ENCODE data around the gene RRAS. TPM values are rescaled to one million over a fixed set of nuclear protein-coding genes. Genes with fewer than 3 reads are reported as not detected.
"Not testable (repeated sequence)": the region's sequence is repeated elsewhere in the genome, so short reads cannot be mapped to it uniquely, and the experiment has no call there.

The RRAS gene
- total RNA-seq, 2 donors from 2014 or later = 6.6 to 9.1 TPM

- H3K27ac Mint-ChIP-seq = no peak overlapping the region
- no peak for ATAC-seq
- H3K27me3 Mint-ChIP-seq = no peaks in the 10 kb centered on the region
- H3K4me1 Mint-ChIP-seq = peaks cover 9% of the 10 kb centered on the region
- DNase-seq = no peak
- H3K4me3 Mint-ChIP-seq = no peak overlapping the region
- H3K9me3 ChIP-seq (ENCODE audit: control insufficient read depth, low read length, poor library complexity, severe bottlenecking) = no peaks in the 10 kb centered on the region
- peaks cover 3% of the 10 kb centered on the region for H3K36me3 Mint-ChIP-seq (ENCODE audit: low read depth)
These were observed 14.7 kb downstream of the RRAS start for GRCh38 chr19:49624967-49625910.

DNA sequence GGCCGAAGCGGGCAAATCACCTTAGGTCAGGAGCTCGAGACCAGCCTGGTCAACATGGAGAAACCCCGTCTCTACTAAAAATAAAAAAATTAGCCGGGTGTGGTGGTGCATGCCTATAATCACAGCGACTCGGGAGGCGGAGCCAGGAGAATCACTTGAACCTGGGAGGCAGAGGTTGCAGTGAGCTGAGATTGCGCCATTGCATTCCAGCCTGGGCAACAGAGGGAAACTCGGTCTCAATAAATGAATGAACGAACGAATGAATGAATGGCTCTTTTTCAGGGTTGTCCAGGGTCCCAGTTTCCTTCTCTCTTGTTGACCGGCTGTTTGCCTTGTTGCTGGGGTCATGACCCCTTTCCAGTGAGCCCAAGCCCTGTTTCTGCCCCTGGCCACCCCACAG, 22.1 kb downstream of the RRAS start:
- not testable (repeated sequence) for DNase-seq; H3K4me3 Mint-ChIP-seq; ATAC-seq; H3K27ac Mint-ChIP-seq; H3K9me3 ChIP-seq (ENCODE audit: control insufficient read depth, low read length, poor library complexity, severe bottlenecking); H3K27me3 Mint-ChIP-seq
- Mint-ChIP-seq H3K36me3 (ENCODE audit: low read depth) (peaks cover 13% of the 10 kb centered on the region), H3K4me1 (peaks cover 15% of the 10 kb centered on the region)

- H3K27me3 Mint-ChIP-seq = no peaks in the 10 kb centered on the region
- peaks cover 13% of the 10 kb centered on the region for H3K36me3 Mint-ChIP-seq (ENCODE audit: low read depth)
- H3K4me3 Mint-ChIP-seq = no peak overlapping the region
- DNase-seq (no peak), ATAC-seq (no peak)
- peaks cover 18% of the 10 kb centered on the region for H3K4me1 Mint-ChIP-seq
- H3K27ac Mint-ChIP-seq = no peak overlapping the region
- no peaks in the 10 kb centered on the region for H3K9me3 ChIP-seq (ENCODE audit: control insufficient read depth, low read length, poor library complexity, severe bottlenecking)
These were observed 23.0 kb downstream of the RRAS start for GRCh38 chr19:49616945-49617344.

DNA sequence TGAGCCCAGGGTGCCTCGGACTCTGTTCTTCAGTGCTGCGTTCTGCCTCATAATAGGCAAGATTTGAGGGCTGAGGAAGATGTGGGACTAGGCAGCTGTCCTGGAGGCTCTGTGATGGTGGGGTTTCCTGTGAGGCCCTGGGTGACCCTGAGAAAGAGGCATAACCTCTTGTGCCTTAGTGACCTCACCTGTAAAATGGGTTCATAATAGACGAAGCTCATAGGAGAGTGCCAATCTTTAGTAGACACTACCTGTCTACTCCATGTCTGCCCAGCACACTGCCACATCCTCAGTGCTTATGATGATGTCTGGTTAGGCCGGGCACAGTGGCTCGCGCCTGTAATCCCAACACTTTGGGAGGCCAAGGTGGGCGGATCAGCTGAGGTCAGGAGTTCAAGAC, 23.4 kb downstream of the RRAS start:
- no peak overlapping the region for H3K4me3 Mint-ChIP-seq
- peaks cover 13% of the 10 kb centered on the region for H3K36me3 Mint-ChIP-seq (ENCODE audit: low read depth)
- ATAC-seq (no peak), DNase-seq (no peak)
- H3K4me1 Mint-ChIP-seq = peaks cover 17% of the 10 kb centered on the region
- H3K27ac Mint-ChIP-seq = no peak overlapping the region
- no peaks in the 10 kb centered on the region for H3K9me3 ChIP-seq (ENCODE audit: control insufficient read depth, low read length, poor library complexity, severe bottlenecking)
- H3K27me3 Mint-ChIP-seq = no peaks in the 10 kb centered on the region

- no peak overlapping the region for H3K27ac Mint-ChIP-seq
These were observed 24.1 kb downstream of the RRAS start for GRCh38 chr19:49615861-49616260.

GRCh38 chr19:49614096-49614833, 25.7 kb downstream of the RRAS start:
- Mint-ChIP-seq H3K36me3 (ENCODE audit: low read depth) (peaks cover 13% of the 10 kb centered on the region), H3K4me1 (peaks cover 15% of the 10 kb centered on the region), H3K27ac (peak overlapping the region; percentile 87), H3K27me3 (no peaks in the 10 kb centered on the region), H3K4me3 (no peak overlapping the region)
- ATAC-seq (peak; percentile 40), DNase-seq (no peak)
- no peaks in the 10 kb centered on the region for H3K9me3 ChIP-seq (ENCODE audit: control insufficient read depth, low read length, poor library complexity, severe bottlenecking)

More at GRCh38 chr19:49615861-49616260, 24.1 kb downstream of the RRAS start:
- no peaks in the 10 kb centered on the region for H3K27me3 Mint-ChIP-seq
- no peak overlapping the region for H3K4me3 Mint-ChIP-seq
- H3K9me3 ChIP-seq (ENCODE audit: control insufficient read depth, low read length, poor library complexity, severe bottlenecking) = no peaks in the 10 kb centered on the region
- H3K36me3 Mint-ChIP-seq (ENCODE audit: low read depth) = peaks cover 13% of the 10 kb centered on the region
- ATAC-seq (no peak), DNase-seq (no peak)
- peaks cover 15% of the 10 kb centered on the region for H3K4me1 Mint-ChIP-seq

DNA sequence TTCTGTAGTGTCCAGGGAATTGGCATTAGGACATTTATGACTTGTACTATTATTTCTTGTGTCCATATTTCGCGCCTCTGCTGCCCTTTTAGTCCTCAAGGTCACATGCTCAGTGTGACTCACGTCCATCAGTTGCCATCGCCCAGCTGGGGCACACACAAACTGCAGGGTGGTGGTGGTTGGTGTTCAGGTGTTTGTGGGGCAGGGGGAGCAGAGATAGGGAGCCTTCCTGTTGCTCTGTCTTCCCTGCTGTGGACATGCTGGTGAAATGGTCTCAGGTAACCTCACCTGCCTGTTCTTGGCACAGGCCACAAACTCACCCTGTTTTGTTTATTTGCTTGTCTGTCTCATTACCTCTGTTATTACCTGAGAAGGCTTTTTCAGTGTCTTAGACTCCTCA, 26.6 kb downstream of the RRAS start:
- peaks cover 10% of the 10 kb centered on the region for H3K36me3 Mint-ChIP-seq (ENCODE audit: low read depth)
- H3K27ac Mint-ChIP-seq = peak overlapping the region; percentile 87
- peaks cover 13% of the 10 kb centered on the region for H3K4me1 Mint-ChIP-seq

GRCh38 chr19:49609499-49610092, 30.3 kb downstream of the RRAS start:
- ATAC-seq = no peak
- H3K36me3 Mint-ChIP-seq (ENCODE audit: low read depth) = peaks cover 3% of the 10 kb centered on the region
- no peaks in the 10 kb centered on the region for H3K9me3 ChIP-seq (ENCODE audit: control insufficient read depth, low read length, poor library complexity, severe bottlenecking)
- no peak overlapping the region for H3K27ac Mint-ChIP-seq
- no peaks in the 10 kb centered on the region for H3K27me3 Mint-ChIP-seq
- DNase-seq = no peak
- no peak overlapping the region for H3K4me3 Mint-ChIP-seq
- H3K4me1 Mint-ChIP-seq = peaks cover 9% of the 10 kb centered on the region

More for the DNA sequence above, 26.6 kb downstream of the RRAS start:
- no peak for ATAC-seq
- Mint-ChIP-seq H3K27me3 (no peaks in the 10 kb centered on the region), H3K4me3 (no peak overlapping the region)
- no peaks in the 10 kb centered on the region for H3K9me3 ChIP-seq (ENCODE audit: control insufficient read depth, low read length, poor library complexity, severe bottlenecking)
- DNase-seq = no peak

DNA sequence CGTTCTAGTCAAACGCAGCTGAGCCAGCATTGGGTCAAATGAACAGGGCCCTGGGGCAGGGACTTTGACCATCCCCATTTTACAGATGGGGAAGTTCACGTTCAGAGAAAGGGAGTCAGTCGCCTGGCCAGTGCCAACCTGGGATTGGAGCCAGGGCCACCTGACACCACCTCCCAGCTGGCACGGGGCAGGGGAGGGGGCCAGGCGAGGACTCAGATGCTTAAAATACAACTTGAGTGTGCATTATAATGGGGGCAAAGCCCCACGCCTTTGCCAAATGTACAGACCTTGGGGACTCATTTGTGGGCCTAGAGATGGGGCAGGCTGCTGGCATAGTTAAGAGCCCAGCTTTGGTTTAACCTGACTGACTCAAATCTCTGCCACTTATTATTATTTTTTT, 34.3 kb downstream of the RRAS start:
- DNase-seq = no peak
- Mint-ChIP-seq H3K27ac (no peak overlapping the region), H3K27me3 (no peaks in the 10 kb centered on the region), H3K4me1 (peaks cover 6% of the 10 kb centered on the region), H3K36me3 (ENCODE audit: low read depth) (peaks cover 4% of the 10 kb centered on the region), H3K4me3 (no peak overlapping the region)
- no peak for ATAC-seq
- no peaks in the 10 kb centered on the region for H3K9me3 ChIP-seq (ENCODE audit: control insufficient read depth, low read length, poor library complexity, severe bottlenecking)

DNA sequence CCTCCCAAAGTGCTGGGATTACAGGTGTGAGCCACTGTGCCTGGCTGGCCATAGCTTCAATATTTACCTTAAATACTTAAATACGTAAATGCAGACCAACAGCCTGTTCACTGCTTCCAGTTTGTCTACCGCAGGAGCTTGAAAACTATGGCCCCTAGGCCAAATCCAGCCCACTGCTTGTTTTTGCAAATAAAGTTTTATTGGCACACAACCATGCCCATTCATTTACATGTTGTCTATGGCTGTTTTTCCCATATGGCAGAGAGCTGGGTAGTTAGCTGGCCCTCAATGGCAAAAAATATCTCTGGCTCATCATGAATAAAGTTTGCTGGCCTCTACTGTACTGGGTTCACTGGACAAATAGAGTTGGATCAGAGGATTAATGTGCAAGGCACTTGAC, 37.1 kb downstream of the RRAS start:
- Mint-ChIP-seq H3K4me1 (peaks cover 9% of the 10 kb centered on the region), H3K27ac (no peak overlapping the region), H3K27me3 (no peaks in the 10 kb centered on the region), H3K36me3 (ENCODE audit: low read depth) (peaks cover 4% of the 10 kb centered on the region), H3K4me3 (no peak overlapping the region)
- H3K9me3 ChIP-seq (ENCODE audit: control insufficient read depth, low read length, poor library complexity, severe bottlenecking) = no peaks in the 10 kb centered on the region
- ATAC-seq (no peak), DNase-seq (no peak)

DNA sequence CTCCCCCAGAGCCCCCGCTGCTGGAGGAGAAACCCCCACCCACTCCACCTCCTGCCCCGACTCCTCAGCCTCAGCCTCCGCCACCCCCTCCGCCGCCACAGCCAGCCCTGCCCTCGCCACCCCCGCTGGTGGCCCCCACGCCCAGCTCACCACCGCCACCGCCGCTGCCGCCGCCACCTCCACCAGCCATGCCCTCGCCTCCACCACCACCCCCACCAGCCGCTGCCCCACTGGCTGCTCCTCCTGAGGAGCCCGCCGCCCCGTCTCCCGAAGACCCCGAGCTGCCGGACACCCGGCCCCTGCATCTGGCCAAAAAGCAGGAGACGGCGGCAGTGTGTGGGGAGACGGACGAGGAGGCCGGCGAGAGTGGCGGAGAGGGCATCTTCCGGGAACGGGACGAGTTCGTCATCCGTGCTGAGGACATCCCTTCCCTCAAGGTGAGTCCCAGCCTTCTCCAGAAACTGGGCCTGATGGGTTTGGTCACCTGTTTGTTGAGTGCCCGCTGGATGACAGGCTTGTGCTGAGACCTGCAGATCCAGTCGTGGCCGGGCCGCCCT, 38.4 kb downstream of the RRAS start:
- no peak for DNase-seq
- H3K9me3 ChIP-seq (ENCODE audit: control insufficient read depth, low read length, poor library complexity, severe bottlenecking) = no peaks in the 10 kb centered on the region
- Mint-ChIP-seq H3K27me3 (no peaks in the 10 kb centered on the region), H3K36me3 (ENCODE audit: low read depth) (peaks cover 4% of the 10 kb centered on the region), H3K27ac (peak overlapping the region; percentile 6), H3K4me3 (no peak overlapping the region), H3K4me1 (peaks cover 7% of the 10 kb centered on the region)
- no peak for ATAC-seq

DNA sequence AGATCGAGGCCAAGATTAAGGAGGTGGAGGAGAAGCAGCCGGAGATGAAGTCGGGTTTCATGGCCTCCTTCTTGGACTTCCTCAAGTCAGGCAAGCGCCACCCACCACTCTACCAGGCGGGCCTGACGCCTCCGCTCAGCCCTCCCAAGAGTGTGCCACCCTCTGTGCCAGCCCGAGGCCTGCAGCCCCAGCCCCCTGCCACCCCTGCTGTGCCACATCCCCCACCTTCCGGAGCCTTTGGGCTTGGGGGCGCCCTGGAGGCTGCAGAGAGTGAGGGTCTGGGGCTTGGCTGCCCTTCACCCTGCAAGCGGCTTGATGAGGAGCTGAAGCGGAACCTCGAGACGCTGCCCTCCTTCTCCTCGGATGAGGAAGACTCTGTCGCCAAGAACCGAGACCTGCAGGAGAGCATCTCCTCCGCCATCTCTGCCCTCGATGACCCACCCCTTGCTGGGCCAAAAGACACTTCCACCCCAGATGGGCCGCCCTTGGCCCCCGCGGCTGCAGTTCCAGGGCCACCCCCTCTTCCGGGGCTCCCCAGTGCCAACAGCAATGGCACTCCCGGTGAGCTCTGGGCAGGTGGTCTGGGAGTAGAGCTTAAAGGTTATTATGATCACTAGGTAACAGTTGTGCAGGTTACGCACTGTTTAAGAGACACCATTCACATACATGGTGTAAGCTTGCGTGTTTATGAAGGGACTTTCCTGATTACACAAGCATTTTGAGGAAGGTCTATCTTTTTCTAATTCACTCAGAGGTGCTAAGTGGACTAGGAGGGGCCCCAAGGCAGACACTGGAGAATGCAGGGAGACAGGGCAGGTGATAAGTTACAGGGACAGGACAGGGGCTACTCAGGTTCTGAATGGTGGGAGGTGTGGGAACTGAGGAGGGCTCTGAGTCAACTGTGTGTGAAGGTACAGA, 40.3 kb downstream of the RRAS start:
- Mint-ChIP-seq H3K27me3 (no peaks in the 10 kb centered on the region), H3K4me1 (peaks cover 8% of the 10 kb centered on the region), H3K36me3 (ENCODE audit: low read depth) (peaks cover 4% of the 10 kb centered on the region), H3K27ac (no peak overlapping the region), H3K4me3 (no peak overlapping the region)
- no peak for ATAC-seq
- no peak for DNase-seq
- no peaks in the 10 kb centered on the region for H3K9me3 ChIP-seq (ENCODE audit: control insufficient read depth, low read length, poor library complexity, severe bottlenecking)

Measured in T-helper 17 cell (primary cell).